NCI-H1417 treated with DMSO at 0.1 percent for 48 hours (cell line): ENCODE measurements around the gene MPL.
A peak's percentile ranks its signal among the peaks of the same experiment; 100 is the strongest.

Source experiments
- DNase-seq: peaks from one replicate; lab custom pipeline; 2025; lab: John Stamatoyannopoulos, UW

Gene MPL

GRCh38 chr1:43325381-43325780 is 12.2 kb upstream of the MPL start:
- no peak for DNase-seq

- no peak for DNase-seq
These were observed 9.9 kb upstream of the MPL start for GRCh38 chr1:43327549-43328292.

DNA sequence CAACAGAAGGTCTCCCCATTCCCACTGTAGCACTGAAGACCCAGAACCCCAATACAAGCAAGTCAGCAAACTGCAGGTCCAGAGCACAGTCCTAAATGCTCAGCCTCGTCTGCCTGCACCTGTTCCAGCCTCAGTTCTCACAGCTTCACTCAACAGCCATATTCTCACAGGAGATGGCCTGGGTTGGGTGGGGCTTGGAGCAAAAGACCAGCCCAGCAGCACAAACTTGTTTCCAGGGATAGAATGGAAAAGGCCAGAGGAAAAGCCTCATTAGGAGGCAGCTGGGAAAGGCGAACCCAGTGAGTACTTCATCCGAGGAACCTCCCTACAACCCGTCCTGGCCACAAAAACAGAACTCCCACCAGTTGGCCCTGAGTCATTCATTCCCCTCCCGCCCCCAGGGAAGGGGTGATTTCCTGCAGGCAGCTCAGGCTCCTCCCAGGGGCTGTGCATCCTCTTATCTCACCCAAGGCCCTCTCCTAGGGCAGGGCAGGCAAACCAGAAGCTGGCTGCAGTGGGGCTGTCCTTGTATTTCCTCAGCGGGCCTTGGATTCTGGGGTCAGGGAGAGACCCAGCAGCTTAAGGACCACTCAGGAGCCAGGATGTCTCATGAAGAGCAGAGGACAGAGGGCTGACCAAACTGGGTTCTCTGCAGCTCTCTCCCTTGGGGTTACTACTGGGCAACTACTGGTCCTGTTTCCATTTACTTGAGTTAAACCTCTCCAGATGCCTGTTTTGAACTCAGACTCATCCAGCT is 7.4 kb upstream of the MPL start:
- DNase-seq = no peak

- DNase-seq = no peak
These were observed 5.9 kb upstream of the MPL start for GRCh38 chr1:43331688-43332087.

- no peak for DNase-seq
These were observed 3.0 kb upstream of the MPL start for GRCh38 chr1:43334453-43335205.

DNA sequence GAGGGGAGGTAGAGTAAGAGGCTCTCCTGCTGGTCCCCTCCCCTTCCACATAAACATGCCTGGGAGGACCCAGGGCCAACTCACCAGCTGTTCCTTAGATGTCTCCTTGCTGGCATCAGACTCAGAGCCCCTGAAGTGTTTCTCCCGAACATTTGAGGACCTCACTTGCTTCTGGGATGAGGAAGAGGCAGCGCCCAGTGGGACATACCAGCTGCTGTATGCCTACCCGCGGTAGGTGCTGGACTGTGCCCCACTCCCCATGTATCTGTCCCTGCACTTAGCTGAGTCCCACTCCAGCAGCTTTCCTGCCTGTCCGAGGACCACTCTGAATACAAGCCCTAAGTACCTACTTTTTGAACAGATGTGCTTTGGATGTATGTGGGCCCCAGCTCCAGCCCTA is 383 bp downstream of the MPL start:
- no peak for DNase-seq

- no peak for DNase-seq
These were observed 2.1 kb downstream of the MPL start for GRCh38 chr1:43339584-43340232.

DNA sequence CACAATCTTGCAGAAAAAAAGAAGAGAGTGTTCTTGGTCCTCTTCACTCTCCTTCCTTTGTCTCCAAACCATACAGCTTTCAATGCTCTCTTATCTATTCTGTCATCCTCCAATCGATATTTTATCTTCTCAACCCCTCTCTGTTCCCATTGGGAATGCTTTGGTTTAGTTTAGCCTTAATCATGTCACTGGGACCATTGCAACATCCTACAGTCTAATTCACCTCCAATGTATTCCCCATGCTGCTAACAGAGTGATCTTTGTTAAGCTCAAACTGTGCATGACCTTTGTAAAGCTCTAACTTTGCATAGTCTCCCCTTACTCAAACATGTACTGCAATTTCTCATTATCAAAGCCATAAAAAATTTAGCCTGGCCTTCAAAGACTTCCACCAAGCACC is 2.9 kb downstream of the MPL start:
- no peak for DNase-seq

GRCh38 chr1:43344267-43344850 is 6.7 kb downstream of the MPL start:
- no peak for DNase-seq

DNA sequence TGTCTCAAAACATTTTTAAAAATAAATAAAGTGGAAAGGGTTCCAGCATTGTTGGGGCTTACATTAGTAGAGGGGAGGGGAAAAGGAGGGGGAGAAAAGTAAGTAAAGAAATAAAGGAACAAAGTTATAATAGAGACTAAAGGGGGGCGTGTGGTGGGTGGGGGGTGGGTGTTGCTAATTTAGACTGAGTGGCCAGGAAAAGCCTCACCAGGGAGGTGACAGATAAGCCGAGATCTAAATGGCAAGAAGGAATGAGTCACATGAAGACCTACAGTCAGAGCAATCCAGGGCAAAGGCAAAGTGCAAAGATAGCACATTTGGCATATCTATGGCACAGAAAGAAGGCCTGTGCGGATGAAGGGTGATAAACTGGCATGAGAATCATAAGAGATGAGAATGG is 7.5 kb downstream of the MPL start:
- no peak for DNase-seq

DNA sequence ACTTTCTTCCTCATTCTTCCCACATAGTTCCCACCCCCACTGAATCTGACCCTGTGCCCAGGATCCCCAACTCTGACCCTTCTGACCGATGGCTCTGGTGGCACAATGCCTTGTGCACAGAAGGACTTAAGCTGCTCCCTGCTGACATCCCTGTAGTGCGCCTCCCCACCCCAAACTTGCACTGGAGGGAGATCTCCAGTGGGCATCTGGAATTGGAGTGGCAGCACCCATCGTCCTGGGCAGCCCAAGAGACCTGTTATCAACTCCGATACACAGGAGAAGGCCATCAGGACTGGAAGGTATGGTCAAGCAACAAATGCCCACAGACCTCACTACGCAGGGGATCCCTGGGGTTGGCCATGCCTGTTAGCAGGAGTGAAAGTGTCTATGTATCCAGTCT is 9.0 kb downstream of the MPL start:
- no peak for DNase-seq

DNA sequence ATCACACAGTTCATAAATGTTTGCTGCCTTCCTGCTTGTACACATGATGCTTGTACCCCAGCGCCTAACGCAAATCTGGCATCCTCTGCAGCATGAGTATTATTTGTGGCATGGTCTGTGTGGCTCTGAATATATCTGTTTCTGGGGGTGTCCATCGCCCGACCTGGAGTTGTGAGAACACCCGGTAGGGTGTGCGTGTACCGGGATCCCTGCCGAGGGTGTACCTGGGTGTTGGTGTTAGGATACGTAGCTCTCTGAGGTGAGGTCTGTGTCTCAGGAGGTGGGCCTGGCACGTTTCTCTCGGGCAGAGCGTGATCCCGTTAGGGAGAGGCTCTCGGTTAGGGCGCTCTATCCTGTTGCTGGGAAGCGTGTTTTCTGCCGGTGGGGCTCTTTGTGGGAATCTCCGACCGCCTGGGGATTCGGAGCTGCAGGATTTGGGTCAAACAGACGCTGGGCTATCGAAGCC is 10.8 kb downstream of the MPL start:
- no peak for DNase-seq

DNA sequence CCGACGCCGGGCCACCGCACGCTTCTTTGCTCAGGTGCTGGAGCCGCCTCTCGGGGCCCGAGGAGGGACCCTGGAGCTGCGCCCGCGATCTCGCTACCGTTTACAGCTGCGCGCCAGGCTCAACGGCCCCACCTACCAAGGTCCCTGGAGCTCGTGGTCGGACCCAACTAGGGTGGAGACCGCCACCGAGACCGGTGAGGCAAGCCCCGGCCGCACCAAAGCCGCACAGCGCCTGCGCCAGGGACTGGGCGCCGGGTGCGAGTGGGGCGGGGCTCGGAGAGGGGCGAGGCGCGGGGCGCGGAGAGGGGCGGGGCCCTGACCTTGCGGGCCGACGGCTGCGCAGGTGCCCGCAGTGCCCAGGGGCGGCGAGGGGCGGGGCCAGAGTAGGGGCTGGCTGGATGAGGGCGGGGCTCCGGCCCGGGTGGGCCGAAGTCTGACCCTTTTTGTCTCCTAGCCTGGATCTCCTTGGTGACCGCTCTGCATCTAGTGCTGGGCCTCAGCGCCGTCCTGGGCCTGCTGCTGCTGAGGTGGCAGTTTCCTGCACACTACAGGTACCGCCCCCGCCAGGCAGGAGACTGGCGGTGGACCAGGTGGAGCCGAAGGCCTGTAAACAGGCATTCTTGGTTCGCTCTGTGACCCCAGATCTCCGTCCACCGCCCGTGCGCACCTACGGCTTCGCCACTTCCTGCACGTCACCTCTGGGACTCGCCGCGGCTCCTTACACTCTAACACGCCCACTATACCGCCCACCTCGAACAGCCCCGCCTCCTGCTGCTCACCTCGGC is 11.4 kb downstream of the MPL start:
- DNase-seq = peak; percentile 55

DNA sequence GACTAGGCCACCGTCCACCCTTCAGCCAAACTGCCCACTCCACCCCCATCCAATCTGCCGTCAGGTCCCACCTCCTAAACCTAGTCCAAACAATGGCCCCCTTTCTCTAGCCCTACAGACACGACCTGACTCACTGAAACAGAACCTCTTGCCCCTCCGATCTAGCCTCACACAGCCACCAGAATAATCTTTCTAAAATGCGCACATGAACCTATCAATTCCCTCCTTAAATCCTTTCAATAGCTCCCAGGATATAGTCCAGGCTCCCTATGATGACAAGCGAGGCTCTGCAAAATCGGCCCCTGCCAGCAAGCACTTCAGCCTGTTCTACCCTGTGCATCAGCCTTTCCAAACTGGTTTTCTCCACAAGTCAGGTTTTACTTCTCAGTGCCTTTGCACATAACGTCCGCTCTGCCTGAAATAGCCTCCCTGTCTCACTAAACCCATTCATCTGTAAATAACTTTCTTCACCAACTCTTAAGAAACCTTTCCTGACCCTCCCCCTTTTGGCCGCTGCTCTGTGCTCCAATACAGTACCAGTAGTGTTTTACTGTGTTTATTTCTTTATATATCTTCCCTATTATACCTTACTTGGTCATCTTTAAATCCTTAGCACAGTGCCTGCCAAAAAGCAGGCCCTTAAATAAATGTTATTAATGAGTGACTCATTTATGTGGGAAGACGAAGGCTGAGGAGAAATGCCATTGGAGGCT is 12.1 kb downstream of the MPL start:
- DNase-seq = no peak

DNA sequence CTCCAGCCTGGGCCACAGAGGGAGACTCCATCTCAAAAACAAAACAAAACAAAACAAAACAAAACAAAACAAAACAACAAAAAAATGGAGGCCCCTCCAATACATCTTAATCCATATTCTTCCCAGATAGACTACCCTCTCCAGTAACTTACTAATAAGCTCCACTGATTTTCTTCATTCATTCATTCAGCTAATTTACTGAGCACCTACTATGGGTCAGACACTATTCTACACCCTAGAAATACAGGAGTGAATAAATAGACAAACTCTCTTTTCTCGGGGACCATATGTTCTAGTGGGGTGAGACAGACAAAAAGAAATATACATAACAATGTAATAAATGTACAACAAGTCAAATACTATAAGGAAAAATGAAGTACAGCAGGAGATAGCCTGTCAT is 13.4 kb downstream of the MPL start:
- no peak for DNase-seq

DNA sequence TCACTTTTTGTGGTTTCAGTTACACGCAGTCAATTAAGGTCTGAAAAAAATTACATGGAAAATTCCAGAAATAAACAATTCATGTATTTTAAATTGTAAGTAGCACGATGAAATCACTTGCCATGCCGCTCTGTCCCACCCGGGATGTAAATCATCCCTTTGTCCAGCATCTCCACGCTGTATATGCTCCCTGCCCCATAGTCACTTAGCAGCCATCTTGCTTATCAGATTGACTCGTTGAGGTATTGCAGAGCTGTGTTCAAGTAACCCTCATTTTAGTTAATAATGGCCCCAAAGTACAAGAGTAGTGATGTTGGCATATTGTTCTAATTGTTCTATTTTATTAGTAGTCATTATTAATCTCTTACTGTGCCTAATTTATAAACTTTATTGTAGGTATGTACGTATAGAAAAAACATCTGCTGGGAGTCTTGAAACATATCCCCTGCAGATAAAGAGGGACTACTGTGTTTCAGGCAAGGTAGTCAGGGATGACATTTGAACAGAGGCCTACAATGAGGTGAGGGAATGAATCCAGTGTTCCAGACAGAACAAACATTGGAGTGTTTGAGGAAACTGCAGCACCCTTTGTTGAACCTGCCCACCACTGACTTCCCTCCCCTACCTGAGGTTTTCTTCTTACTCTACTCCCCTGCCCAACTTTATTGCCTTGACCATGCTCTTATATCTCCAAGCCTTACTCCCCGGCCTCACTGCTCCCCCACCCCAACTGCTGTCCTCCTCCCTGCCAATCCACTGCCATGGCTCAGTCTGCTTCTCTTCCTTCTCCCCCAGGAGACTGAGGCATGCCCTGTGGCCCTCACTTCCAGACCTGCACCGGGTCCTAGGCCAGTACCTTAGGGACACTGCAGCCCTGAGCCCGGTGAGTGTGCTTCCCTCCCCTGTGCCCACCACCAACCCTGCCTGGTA is 14.1 kb downstream of the MPL start:
- no peak for DNase-seq

- DNase-seq = no peak
These were observed 14.7 kb downstream of the MPL start for GRCh38 chr1:43352351-43352705.

DNA sequence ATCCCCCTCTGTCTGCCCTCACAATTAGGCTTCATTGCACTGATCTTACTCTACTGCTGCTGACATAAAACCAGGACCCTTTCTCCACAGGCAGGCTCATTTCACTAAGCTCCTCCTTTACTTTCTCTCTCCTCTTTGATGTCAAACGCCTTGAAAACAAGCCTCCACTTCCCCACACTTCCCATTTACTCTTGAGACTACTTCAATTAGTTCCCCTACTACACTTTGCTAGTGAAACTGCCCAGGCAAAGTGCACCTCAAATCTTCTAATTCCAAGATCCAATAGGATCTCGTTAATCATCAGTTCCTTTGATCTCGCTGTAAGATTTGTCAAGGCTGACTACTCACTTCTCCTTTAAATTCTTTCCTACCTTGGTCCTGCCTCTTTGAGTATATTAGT is 15.3 kb downstream of the MPL start:
- DNase-seq = no peak

DNA sequence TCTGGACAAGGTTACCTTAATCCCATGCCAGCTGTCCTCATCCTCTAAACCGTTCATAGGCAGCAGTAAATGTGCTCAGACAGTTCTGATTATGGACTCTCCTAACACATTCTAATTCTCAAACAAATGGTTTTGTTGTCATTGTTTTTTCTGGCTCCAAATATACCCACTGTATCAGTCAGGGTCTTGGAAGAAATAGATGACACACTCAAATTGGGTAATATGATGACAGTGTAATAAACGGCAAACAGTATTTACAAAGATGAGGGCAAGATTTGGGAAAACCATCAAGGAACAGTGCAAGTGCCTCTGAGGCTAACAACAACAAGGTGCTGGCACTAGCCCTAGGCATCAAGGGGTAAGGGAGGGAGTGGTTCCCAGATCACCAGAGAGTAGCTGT is 16.9 kb downstream of the MPL start:
- no peak for DNase-seq

- no peak for DNase-seq
These were observed 17.3 kb downstream of the MPL start for GRCh38 chr1:43354936-43355335.
